HepG2 (cell line): ENCODE data around the gene CMTM2. TPM values are rescaled to one million over a fixed set of nuclear protein-coding genes. Genes with fewer than 3 reads are reported as not detected.

Experiments
- AGO1 ChIP-seq: fragments of 200-400 bp; formaldehyde crosslinking; IDR thresholded peaks from 2 replicates; pipeline ENCODE4 v1.6.1; 2017; ENCODE audit warnings: mild to moderate bottlenecking, low read depth, low read length, moderate library complexity; ENCODE audit not compliant: poor library complexity, severe bottlenecking
- ARHGAP35 ChIP-seq: sonication (generic); formaldehyde crosslinking; IDR thresholded peaks from 2 replicates; pipeline ENCODE4 v1.9.0; 2022; ENCODE audit warnings: mild to moderate bottlenecking, inconsistent platforms, moderate library complexity, missing genetic modification reagents, borderline replicate concordance
- CENPX ChIP-seq: sonication (generic); formaldehyde crosslinking; IDR thresholded peaks from 2 replicates; pipeline ENCODE4 v1.9.0; 2021; ENCODE audit warnings: mild to moderate bottlenecking, missing genetic modification reagents, moderate library complexity
- CHD4 ChIP-seq: fragments of 200-600 bp; sonication (generic); IDR thresholded peaks from 2 replicates; pipeline ENCODE4 v1.7.0; 2017; ENCODE audit warnings: mild to moderate bottlenecking, low read length, borderline replicate concordance
- GABPA ChIP-seq, 2 experiments: IDR thresholded peaks; 2 replicates each; pipeline ENCODE4 v1.6.1; 2011 to 2016; ENCODE audit warnings: low read depth in 2 of 2, low read length in 1 of 2, missing biosample characterization in 1 of 2, missing genetic modification characterization in 1 of 2
- MAFF ChIP-seq: IDR thresholded peaks from 2 replicates; pipeline ENCODE4 v1.6.1; 2011; ENCODE audit warnings: low read depth, low read length, improper control_type of control experiment
- NCOA1 ChIP-seq: sonication (generic); formaldehyde crosslinking; IDR thresholded peaks from 2 replicates; pipeline ENCODE4 v1.9.0; 2021; ENCODE audit warnings: missing genetic modification reagents
- SMAD9 ChIP-seq: sonication (generic); formaldehyde crosslinking; IDR thresholded peaks from 2 replicates; pipeline ENCODE4 v1.5.1; 2020; ENCODE audit warnings: mild to moderate bottlenecking, missing genetic modification reagents
- SP2 ChIP-seq: sonication (generic); formaldehyde crosslinking; IDR thresholded peaks from 2 replicates; pipeline ENCODE4 v1.5.1; 2020; ENCODE audit warnings: mild to moderate bottlenecking, missing genetic modification reagents
- ZMAT3 ChIP-seq: sonication (generic); formaldehyde crosslinking; conservative IDR thresholded peaks from 2 replicates; pipeline ENCODE4 v1.7.0; 2021; ENCODE audit warnings: missing genetic modification reagents
- polyA plus RNA-seq, 8 experiments: library from polyadenylated mRNA; depleted of rRNA in 3 of 8; stranded (reverse) in 7 of 8; unstranded in 1 of 8; fragments of >200 nt; fragmentation: Illumina TruSeq in 4 of 8; extraction: Trizol in 4 of 8; gene quantifications; 2 replicates each; pipeline versions ENCODE4 v1.2.1 to v1.2.3, GENCODE V29; 2011 to 2016; ENCODE audit warnings: low read depth in 4 of 8, missing spikeins in 1 of 8, mixed read lengths in 1 of 8; ENCODE audit not compliant: insufficient read depth in 1 of 8
- total RNA-seq, 5 experiments: library from RNA; depleted of rRNA; stranded (reverse); fragments of >200 nt; fragmentation: Illumina TruSeq; extraction: Trizol; gene quantifications; 2 replicates each; pipeline ENCODE4 v1.2.3, GENCODE V29; 2016; ENCODE audit warnings: low read depth in 1 of 5
- TF ChIP-seq, protein P1 (sequence below): sonication (generic); formaldehyde crosslinking; IDR thresholded peaks from 2 replicates; pipeline ENCODE4 v1.4.0; 2020; ENCODE audit warnings: mild to moderate bottlenecking, missing genetic modification reagents
- TF ChIP-seq, protein P2 (sequence below): sonication (generic); formaldehyde crosslinking; IDR thresholded peaks from 2 replicates; pipeline ENCODE4 v1.8.1; 2023; ENCODE audit warnings: mild to moderate bottlenecking, inconsistent platforms, moderate library complexity, missing genetic modification reagents, borderline replicate concordance
- TF ChIP-seq, protein P3 (sequence below): sonication (generic); formaldehyde crosslinking; IDR thresholded peaks from 2 replicates; pipeline ENCODE4 v1.5.0; 2020; ENCODE audit warnings: mild to moderate bottlenecking, low read depth, missing genetic modification reagents, borderline replicate concordance
- TF ChIP-seq, protein P4 (sequence below): sonication (generic); formaldehyde crosslinking; IDR thresholded peaks from 2 replicates; pipeline ENCODE4 v1.5.0; 2020; ENCODE audit warnings: missing genetic modification reagents, mild to moderate bottlenecking, borderline replicate concordance
- TF ChIP-seq, protein P5 (sequence below): IDR thresholded peaks from 2 replicates; pipeline ENCODE4 v1.6.1; 2016; ENCODE audit warnings: mild to moderate bottlenecking
- TF ChIP-seq, protein P6 (sequence below): sonication (generic); formaldehyde crosslinking; IDR thresholded peaks from 2 replicates; pipeline ENCODE4 v1.9.0; 2021; ENCODE audit warnings: missing genetic modification reagents, borderline replicate concordance
- TF ChIP-seq, protein P7 (sequence below): sonication (generic); formaldehyde crosslinking; IDR thresholded peaks from 2 replicates; pipeline ENCODE4 v1.9.0; 2022; ENCODE audit warnings: missing genetic modification reagents, mild to moderate bottlenecking, borderline replicate concordance

CMTM2 gene
- total and polyA plus RNA-seq, 2 of the 13 experiments (the other 11 are each of a cell fraction or from before 2014, with no cell fraction given) = not detected

DNA sequence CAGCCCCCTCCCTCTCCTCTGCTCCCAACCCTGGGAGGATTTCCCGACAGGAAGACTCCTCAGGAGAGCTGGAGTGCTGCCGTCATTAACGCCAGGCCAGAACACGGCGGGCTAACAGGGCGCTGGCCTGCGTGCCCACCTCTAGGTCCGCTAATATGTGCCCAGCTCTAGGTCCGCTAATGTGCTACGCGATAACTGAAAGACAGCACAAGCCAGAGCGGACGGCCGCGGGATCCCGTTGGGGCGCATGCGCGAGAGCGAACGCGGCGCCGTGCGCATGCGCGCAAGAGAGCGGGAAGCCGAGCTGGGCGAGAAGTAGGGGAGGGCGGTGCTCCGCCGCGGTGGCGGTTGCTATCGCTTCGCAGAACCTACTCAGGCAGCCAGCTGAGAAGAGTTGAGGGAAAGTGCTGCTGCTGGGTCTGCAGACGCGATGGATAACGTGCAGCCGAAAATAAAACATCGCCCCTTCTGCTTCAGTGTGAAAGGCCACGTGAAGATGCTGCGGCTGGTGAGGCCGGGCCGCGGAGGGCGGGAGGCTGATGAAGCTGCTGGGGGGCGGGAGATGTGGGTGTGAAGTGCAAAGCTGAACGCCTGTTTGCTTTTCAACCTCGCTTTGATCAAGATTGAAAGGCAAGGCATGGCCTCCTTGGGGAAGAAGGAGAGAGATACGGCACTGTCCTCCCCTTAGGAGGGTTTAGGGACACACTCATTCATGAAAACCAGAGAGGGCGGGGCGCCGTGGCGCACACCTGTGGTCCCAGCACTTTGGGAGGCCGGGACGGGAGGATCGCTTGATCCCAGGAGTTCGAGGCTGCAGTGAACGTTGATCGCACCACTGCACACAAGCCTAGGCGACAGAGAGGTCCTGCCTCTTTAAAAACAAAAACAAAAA, 26.7 kb upstream of the CMTM2 start, which contains the start of gene CKLF (continued):
- TF ChIP-seq, protein P1, sequence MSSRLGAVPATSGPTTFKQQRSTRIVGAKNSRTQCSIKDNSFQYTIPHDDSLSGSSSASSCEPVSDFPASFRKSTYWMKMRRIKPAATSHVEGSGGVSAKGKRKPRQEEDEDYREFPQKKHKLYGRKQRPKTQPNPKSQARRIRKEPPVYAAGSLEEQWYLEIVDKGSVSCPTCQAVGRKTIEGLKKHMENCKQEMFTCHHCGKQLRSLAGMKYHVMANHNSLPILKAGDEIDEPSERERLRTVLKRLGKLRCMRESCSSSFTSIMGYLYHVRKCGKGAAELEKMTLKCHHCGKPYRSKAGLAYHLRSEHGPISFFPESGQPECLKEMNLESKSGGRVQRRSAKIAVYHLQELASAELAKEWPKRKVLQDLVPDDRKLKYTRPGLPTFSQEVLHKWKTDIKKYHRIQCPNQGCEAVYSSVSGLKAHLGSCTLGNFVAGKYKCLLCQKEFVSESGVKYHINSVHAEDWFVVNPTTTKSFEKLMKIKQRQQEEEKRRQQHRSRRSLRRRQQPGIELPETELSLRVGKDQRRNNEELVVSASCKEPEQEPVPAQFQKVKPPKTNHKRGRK (CRISPR knock-in tag) = 0 out of 2 replicates have a peak, but pooled peaks have one; percentile 59
- TF ChIP-seq, protein P2, sequence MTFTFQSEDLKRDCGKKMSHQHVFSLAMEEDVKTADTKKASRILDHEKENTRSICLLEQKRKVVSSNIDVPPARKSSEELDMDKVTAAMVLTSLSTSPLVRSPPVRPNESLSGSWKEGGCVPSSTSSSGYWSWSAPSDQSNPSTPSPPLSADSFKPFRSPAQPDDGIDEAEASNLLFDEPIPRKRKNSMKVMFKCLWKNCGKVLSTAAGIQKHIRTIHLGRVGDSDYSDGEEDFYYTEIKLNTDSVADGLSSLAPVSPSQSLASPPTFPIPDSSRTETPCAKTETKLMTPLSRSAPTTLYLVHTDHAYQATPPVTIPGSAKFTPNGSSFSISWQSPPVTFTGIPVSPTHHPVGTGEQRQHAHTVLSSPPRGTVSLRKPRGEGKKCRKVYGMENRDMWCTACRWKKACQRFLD = peak; percentile 99
- TF ChIP-seq SMAD9 (CRISPR knock-in tag) (peak; percentile 99), ARHGAP35 (CRISPR knock-in tag) (peak; percentile 100), ZMAT3 (CRISPR knock-in tag) (peak; percentile 99), MAFF (no peak), SP2 (CRISPR knock-in tag) (peak; percentile 62; the same call in 1 of the 2 replicates), CENPX (CRISPR knock-in tag) (no peak), AGO1 (peak; percentile 83), CHD4 (no peak), GABPA (IDR thresholded peaks at IDR 0.05; ENCODE audit: low read depth, low read length) (no peak), GABPA (CRISPR knock-in tag; IDR thresholded peaks at IDR 0.05; ENCODE audit: low read depth) (peak; percentile 15; the same call in 1 of the 2 replicates), NCOA1 (peak; percentile 99)
- TF ChIP-seq, protein P3, sequence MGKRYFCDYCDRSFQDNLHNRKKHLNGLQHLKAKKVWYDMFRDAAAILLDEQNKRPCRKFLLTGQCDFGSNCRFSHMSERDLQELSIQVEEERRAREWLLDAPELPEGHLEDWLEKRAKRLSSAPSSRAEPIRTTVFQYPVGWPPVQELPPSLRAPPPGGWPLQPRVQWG (CRISPR knock-in tag) = no peak
- TF ChIP-seq, protein P4, sequence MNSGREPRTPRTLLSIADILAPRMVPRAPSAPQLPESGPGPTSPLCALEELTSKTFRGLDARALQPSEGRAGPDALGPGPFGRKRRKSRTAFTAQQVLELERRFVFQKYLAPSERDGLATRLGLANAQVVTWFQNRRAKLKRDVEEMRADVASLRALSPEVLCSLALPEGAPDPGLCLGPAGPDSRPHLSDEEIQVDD = peak; percentile 100
- TF ChIP-seq, protein P5, sequence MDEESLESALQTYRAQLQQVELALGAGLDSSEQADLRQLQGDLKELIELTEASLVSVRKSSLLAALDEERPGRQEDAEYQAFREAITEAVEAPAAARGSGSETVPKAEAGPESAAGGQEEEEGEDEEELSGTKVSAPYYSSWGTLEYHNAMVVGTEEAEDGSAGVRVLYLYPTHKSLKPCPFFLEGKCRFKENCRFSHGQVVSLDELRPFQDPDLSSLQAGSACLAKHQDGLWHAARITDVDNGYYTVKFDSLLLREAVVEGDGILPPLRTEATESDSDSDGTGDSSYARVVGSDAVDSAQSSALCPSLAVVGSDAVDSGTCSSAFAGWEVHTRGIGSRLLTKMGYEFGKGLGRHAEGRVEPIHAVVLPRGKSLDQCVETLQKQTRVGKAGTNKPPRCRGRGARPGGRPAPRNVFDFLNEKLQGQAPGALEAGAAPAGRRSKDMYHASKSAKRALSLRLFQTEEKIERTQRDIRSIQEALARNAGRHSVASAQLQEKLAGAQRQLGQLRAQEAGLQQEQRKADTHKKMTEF (CRISPR knock-in tag) = peak; percentile 94; the same call in 1 of the 2 replicates
- TF ChIP-seq, protein P6, sequence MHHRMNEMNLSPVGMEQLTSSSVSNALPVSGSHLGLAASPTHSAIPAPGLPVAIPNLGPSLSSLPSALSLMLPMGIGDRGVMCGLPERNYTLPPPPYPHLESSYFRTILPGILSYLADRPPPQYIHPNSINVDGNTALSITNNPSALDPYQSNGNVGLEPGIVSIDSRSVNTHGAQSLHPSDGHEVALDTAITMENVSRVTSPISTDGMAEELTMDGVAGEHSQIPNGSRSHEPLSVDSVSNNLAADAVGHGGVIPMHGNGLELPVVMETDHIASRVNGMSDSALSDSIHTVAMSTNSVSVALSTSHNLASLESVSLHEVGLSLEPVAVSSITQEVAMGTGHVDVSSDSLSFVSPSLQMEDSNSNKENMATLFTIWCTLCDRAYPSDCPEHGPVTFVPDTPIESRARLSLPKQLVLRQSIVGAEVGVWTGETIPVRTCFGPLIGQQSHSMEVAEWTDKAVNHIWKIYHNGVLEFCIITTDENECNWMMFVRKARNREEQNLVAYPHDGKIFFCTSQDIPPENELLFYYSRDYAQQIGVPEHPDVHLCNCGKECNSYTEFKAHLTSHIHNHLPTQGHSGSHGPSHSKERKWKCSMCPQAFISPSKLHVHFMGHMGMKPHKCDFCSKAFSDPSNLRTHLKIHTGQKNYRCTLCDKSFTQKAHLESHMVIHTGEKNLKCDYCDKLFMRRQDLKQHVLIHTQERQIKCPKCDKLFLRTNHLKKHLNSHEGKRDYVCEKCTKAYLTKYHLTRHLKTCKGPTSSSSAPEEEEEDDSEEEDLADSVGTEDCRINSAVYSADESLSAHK (CRISPR knock-in tag) = peak; percentile 83; the same call in 1 of the 2 replicates
- TF ChIP-seq, protein P7, sequence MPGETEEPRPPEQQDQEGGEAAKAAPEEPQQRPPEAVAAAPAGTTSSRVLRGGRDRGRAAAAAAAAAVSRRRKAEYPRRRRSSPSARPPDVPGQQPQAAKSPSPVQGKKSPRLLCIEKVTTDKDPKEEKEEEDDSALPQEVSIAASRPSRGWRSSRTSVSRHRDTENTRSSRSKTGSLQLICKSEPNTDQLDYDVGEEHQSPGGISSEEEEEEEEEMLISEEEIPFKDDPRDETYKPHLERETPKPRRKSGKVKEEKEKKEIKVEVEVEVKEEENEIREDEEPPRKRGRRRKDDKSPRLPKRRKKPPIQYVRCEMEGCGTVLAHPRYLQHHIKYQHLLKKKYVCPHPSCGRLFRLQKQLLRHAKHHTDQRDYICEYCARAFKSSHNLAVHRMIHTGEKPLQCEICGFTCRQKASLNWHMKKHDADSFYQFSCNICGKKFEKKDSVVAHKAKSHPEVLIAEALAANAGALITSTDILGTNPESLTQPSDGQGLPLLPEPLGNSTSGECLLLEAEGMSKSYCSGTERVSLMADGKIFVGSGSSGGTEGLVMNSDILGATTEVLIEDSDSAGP (CRISPR knock-in tag) = peak; percentile 97
